HepG2 (cell line): ENCODE measurements around the gene SYAP1. TPM values are rescaled to one million over a fixed set of nuclear protein-coding genes. Genes with fewer than 3 reads are reported as not detected.

ENCODE experiments used
- ADNP ChIP-seq: sonication (generic); formaldehyde crosslinking; IDR thresholded peaks from 2 replicates; pipeline ENCODE4 v1.4.0; 2020; ENCODE audit warnings: missing genetic modification reagents
- ATF1 ChIP-seq: IDR thresholded peaks from 2 replicates; pipeline ENCODE4 v1.6.1; 2016; ENCODE audit warnings: mild to moderate bottlenecking, control low read depth
- BRCA1 ChIP-seq: sonication (generic); formaldehyde crosslinking; IDR thresholded peaks from 2 replicates; pipeline ENCODE4 v1.4.0; 2020; ENCODE audit warnings: missing genetic modification reagents
- DMAP1 ChIP-seq: IDR thresholded peaks from 2 replicates; pipeline ENCODE4 v1.6.1; 2016
- ELF4 ChIP-seq: sonication (generic); formaldehyde crosslinking; IDR thresholded peaks from 2 replicates; pipeline ENCODE4 v1.5.0; 2020; ENCODE audit warnings: missing genetic modification reagents, mild to moderate bottlenecking, moderate library complexity, borderline replicate concordance
- FOXM1 ChIP-seq: sonication (generic); formaldehyde crosslinking; IDR thresholded peaks from 2 replicates; pipeline ENCODE4 v1.5.0; 2020; ENCODE audit warnings: missing genetic modification reagents
- GABPA ChIP-seq, 2 experiments: IDR thresholded peaks; 2 replicates each; pipeline ENCODE4 v1.6.1; 2011 to 2016; ENCODE audit warnings: low read depth in 2 of 2, low read length in 1 of 2, missing biosample characterization in 1 of 2, missing genetic modification characterization in 1 of 2
- IRF2 ChIP-seq: IDR thresholded peaks from 2 replicates; pipeline ENCODE4 v1.6.1; 2018; ENCODE audit warnings: missing genetic modification reagents, missing compliant biosample characterization
- REXO4 ChIP-seq: sonication (generic); formaldehyde crosslinking; IDR thresholded peaks from 2 replicates; pipeline ENCODE4 v1.8.0; 2022; ENCODE audit warnings: missing genetic modification reagents, mild to moderate bottlenecking, borderline replicate concordance
- RORA ChIP-seq: sonication (generic); formaldehyde crosslinking; IDR thresholded peaks from 2 replicates; pipeline ENCODE4 v1.5.0; 2020; ENCODE audit warnings: mild to moderate bottlenecking, missing genetic modification reagents, moderate library complexity
- SOX5 ChIP-seq: IDR thresholded peaks from 2 replicates; pipeline ENCODE4 v1.6.1; 2016; ENCODE audit warnings: borderline replicate concordance
- SP1 ChIP-seq, 2 experiments: fragments of 450-650 bp in 1 of 2; sonication (generic) in 1 of 2; formaldehyde crosslinking in 1 of 2; IDR thresholded peaks; 2 replicates each; pipeline versions ENCODE4 v1.4.0 to v1.6.1; 2016 to 2020; ENCODE audit warnings: missing genetic modification reagents in 1 of 2
- SP4 ChIP-seq: sonication (generic); formaldehyde crosslinking; IDR thresholded peaks from 2 replicates; pipeline ENCODE4 v1.8.1; 2023; ENCODE audit warnings: mild to moderate bottlenecking, missing genetic modification reagents
- TARDBP ChIP-seq: sonication (generic); formaldehyde crosslinking; IDR thresholded peaks from 2 replicates; pipeline ENCODE4 v1.8.0; 2022; ENCODE audit warnings: mild to moderate bottlenecking, missing genetic modification reagents
- TEAD2 ChIP-seq: sonication (generic); formaldehyde crosslinking; IDR thresholded peaks from 2 replicates; pipeline ENCODE4 v1.9.0; 2021; ENCODE audit warnings: missing genetic modification reagents
- ZEB1 ChIP-seq: IDR thresholded peaks from 2 replicates; pipeline ENCODE4 v1.6.1; 2012; ENCODE audit warnings: mild to moderate bottlenecking, low read depth, inconsistent platforms; ENCODE audit not compliant: insufficient replicate concordance
- ZMAT3 ChIP-seq: sonication (generic); formaldehyde crosslinking; conservative IDR thresholded peaks from 2 replicates; pipeline ENCODE4 v1.7.0; 2021; ENCODE audit warnings: missing genetic modification reagents
- ZNF333 ChIP-seq: sonication (generic); formaldehyde crosslinking; IDR thresholded peaks from 2 replicates; pipeline ENCODE4 v1.4.0; 2020; ENCODE audit warnings: mild to moderate bottlenecking, missing genetic modification reagents, borderline replicate concordance
- ZNF510 ChIP-seq: sonication (generic); formaldehyde crosslinking; IDR thresholded peaks from 2 replicates; pipeline ENCODE4 v1.4.0; 2020; ENCODE audit warnings: low read depth, mild to moderate bottlenecking, missing genetic modification reagents
- ZNF713 ChIP-seq: sonication (generic); formaldehyde crosslinking; IDR thresholded peaks from 2 replicates; pipeline ENCODE4 v1.4.0; 2020; ENCODE audit warnings: mild to moderate bottlenecking, missing genetic modification reagents
- ZNF780A ChIP-seq: sonication (generic); formaldehyde crosslinking; IDR thresholded peaks from 2 replicates; pipeline ENCODE4 v1.8.0; 2022; ENCODE audit warnings: mild to moderate bottlenecking, missing genetic modification reagents, moderate library complexity
- polyA plus RNA-seq, 8 experiments: library from polyadenylated mRNA; depleted of rRNA in 3 of 8; stranded (reverse) in 7 of 8; unstranded in 1 of 8; fragments of >200 nt; fragmentation: Illumina TruSeq in 4 of 8; extraction: Trizol in 4 of 8; gene quantifications; 2 replicates each; pipeline versions ENCODE4 v1.2.1 to v1.2.3, GENCODE V29; 2011 to 2016; ENCODE audit warnings: low read depth in 4 of 8, missing spikeins in 1 of 8, mixed read lengths in 1 of 8; ENCODE audit not compliant: insufficient read depth in 1 of 8
- total RNA-seq, 5 experiments: library from RNA; depleted of rRNA; stranded (reverse); fragments of >200 nt; fragmentation: Illumina TruSeq; extraction: Trizol; gene quantifications; 2 replicates each; pipeline ENCODE4 v1.2.3, GENCODE V29; 2016; ENCODE audit warnings: low read depth in 1 of 5
- TF ChIP-seq, protein P1 (sequence below): IDR thresholded peaks from 2 replicates; pipeline ENCODE4 v1.6.1; 2012; ENCODE audit warnings: inconsistent platforms
- TF ChIP-seq, protein P2 (sequence below): sonication (generic); formaldehyde crosslinking; IDR thresholded peaks from 2 replicates; pipeline ENCODE4 v1.4.0; 2020; ENCODE audit warnings: mild to moderate bottlenecking, low read depth, missing genetic modification reagents
- TF ChIP-seq, protein P3 (sequence below): IDR thresholded peaks from 2 replicates; pipeline ENCODE4 v1.6.1; 2016; ENCODE audit warnings: low read depth, missing genetic modification reagents, missing compliant biosample characterization
- TF ChIP-seq, protein P4 (sequence below): IDR thresholded peaks from 2 replicates; pipeline ENCODE4 v1.6.1; 2016

SYAP1 gene
- total and polyA plus RNA-seq, 2 of the 13 experiments (the other 11 are each of a cell fraction or from before 2014, with no cell fraction given): 4.9 to 18.5 TPM

DNA sequence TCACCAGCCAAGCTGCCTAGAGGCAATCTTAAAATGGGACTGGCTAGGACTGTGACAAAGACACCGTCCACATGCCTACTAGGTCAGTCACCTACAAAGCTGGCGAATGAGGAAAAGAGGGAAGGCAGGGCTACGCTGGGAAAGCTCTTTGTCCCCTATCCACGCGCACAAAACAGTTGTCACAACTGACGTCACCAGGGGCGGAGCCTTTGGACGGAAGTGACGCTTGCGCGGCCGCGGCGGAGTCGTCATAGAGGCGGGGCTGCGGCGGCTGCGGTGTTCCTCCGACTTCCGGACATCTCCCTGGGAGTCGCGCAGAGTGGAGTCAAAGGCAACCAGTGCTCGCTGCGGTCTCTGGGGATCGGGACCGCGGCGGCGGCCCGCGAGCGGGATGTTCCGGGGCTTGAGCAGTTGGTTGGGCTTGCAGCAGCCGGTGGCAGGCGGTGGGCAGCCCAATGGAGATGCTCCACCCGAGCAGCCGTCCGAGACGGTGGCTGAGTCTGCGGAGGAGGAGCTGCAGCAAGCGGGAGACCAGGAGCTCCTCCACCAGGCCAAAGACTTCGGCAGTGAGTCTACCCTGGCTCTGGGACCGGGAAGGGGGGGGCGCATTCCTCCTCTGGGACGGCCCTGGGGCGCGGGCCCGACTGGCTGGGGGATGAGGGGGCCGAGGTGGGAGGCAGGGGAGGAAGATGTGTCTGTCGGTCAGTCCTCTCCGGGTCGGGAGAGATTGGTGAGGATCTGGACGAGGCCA, at the start of gene SYAP1 (continued):
- 0 out of 2 replicates have a peak, but pooled peaks have one; percentile 38 for TF ChIP-seq ZNF780A (CRISPR knock-in tag)
- TF ChIP-seq ADNP: no peak
- TF ChIP-seq ZMAT3 (CRISPR knock-in tag): 0 out of 2 replicates have a peak, but pooled peaks have one; percentile 27
- TF ChIP-seq, protein P1, sequence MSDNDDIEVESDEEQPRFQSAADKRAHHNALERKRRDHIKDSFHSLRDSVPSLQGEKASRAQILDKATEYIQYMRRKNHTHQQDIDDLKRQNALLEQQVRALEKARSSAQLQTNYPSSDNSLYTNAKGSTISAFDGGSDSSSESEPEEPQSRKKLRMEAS: peak; percentile 73
- TF ChIP-seq RORA (CRISPR knock-in tag): no peak
- peak; percentile 59 for TF ChIP-seq SOX5
- TF ChIP-seq IRF2: 0 out of 2 replicates have a peak, but pooled peaks have one; percentile 44
- TF ChIP-seq, protein P2, sequence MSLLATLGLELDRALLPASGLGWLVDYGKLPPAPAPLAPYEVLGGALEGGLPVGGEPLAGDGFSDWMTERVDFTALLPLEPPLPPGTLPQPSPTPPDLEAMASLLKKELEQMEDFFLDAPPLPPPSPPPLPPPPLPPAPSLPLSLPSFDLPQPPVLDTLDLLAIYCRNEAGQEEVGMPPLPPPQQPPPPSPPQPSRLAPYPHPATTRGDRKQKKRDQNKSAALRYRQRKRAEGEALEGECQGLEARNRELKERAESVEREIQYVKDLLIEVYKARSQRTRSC (CRISPR knock-in tag): no peak
- TF ChIP-seq BRCA1 (CRISPR knock-in tag): no peak
- TF ChIP-seq SP4: peak; percentile 89
- no peak for TF ChIP-seq FOXM1
- peak; percentile 50; the same call in 1 of the 2 replicates for TF ChIP-seq TARDBP (CRISPR knock-in tag)
- TF ChIP-seq ZEB1: no peak
- TF ChIP-seq, protein P3, sequence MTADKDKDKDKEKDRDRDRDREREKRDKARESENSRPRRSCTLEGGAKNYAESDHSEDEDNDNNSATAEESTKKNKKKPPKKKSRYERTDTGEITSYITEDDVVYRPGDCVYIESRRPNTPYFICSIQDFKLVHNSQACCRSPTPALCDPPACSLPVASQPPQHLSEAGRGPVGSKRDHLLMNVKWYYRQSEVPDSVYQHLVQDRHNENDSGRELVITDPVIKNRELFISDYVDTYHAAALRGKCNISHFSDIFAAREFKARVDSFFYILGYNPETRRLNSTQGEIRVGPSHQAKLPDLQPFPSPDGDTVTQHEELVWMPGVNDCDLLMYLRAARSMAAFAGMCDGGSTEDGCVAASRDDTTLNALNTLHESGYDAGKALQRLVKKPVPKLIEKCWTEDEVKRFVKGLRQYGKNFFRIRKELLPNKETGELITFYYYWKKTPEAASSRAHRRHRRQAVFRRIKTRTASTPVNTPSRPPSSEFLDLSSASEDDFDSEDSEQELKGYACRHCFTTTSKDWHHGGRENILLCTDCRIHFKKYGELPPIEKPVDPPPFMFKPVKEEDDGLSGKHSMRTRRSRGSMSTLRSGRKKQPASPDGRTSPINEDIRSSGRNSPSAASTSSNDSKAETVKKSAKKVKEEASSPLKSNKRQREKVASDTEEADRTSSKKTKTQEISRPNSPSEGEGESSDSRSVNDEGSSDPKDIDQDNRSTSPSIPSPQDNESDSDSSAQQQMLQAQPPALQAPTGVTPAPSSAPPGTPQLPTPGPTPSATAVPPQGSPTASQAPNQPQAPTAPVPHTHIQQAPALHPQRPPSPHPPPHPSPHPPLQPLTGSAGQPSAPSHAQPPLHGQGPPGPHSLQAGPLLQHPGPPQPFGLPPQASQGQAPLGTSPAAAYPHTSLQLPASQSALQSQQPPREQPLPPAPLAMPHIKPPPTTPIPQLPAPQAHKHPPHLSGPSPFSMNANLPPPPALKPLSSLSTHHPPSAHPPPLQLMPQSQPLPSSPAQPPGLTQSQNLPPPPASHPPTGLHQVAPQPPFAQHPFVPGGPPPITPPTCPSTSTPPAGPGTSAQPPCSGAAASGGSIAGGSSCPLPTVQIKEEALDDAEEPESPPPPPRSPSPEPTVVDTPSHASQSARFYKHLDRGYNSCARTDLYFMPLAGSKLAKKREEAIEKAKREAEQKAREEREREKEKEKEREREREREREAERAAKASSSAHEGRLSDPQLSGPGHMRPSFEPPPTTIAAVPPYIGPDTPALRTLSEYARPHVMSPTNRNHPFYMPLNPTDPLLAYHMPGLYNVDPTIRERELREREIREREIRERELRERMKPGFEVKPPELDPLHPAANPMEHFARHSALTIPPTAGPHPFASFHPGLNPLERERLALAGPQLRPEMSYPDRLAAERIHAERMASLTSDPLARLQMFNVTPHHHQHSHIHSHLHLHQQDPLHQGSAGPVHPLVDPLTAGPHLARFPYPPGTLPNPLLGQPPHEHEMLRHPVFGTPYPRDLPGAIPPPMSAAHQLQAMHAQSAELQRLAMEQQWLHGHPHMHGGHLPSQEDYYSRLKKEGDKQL (CRISPR knock-in tag): no peak
- no peak for TF ChIP-seq REXO4 (CRISPR knock-in tag)
- no peak for TF ChIP-seq ZNF713 (CRISPR knock-in tag)
- 0 out of 2 replicates have a peak, but pooled peaks have one; percentile 40 for TF ChIP-seq DMAP1 (CRISPR knock-in tag)
- TF ChIP-seq ZNF333 (CRISPR knock-in tag): no peak
- TF ChIP-seq ATF1: peak; percentile 95
- TF ChIP-seq GABPA (IDR thresholded peaks at IDR 0.05; ENCODE audit: low read depth, low read length): peak; percentile 79
- TF ChIP-seq GABPA (CRISPR knock-in tag; IDR thresholded peaks at IDR 0.05; ENCODE audit: low read depth): peak; percentile 94
- no peak for TF ChIP-seq ZNF510 (CRISPR knock-in tag)
- peak; percentile 21; the same call in 1 of the 2 replicates for TF ChIP-seq ELF4
- no peak for TF ChIP-seq TEAD2 (CRISPR knock-in tag)
- TF ChIP-seq SP1 (IDR thresholded peaks at IDR 0.05): no peak
- TF ChIP-seq SP1 (CRISPR knock-in tag; IDR thresholded peaks at IDR 0.05): peak; percentile 87
- TF ChIP-seq, protein P4, sequence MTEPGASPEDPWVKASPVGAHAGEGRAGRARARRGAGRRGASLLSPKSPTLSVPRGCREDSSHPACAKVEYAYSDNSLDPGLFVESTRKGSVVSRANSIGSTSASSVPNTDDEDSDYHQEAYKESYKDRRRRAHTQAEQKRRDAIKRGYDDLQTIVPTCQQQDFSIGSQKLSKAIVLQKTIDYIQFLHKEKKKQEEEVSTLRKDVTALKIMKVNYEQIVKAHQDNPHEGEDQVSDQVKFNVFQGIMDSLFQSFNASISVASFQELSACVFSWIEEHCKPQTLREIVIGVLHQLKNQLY (CRISPR knock-in tag): no peak
